ENCODE measurements around the gene TMEM132A. TPM values are rescaled to one million over a fixed set of nuclear protein-coding genes. Genes with fewer than 3 reads are reported as not detected.

The TMEM132A gene
- total RNA-seq, 1 experiment from 2014 or later = 69.4 TPM

DNA sequence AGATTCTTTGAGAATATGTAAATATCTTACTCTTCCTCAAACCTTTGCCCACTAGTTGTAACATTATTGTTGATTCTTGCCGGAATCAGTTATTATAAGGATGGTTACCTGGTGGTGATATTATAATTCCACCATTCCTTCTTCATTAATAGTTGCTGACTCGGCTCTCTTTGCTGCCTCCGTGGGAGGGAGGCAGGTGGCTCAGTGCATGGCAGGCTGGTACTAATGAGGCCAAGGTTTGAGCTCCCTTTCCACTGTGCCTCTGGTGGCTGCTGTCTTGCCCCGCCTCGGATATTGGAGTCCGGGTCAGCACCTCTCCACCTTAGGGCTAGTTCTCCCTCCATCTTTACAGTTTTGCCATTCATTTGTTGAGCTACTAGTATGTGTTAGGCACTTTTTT, 59.9 kb downstream of the TMEM132A start:
- DNase-seq (ENCODE audit: low read depth) = no peak

DNA sequence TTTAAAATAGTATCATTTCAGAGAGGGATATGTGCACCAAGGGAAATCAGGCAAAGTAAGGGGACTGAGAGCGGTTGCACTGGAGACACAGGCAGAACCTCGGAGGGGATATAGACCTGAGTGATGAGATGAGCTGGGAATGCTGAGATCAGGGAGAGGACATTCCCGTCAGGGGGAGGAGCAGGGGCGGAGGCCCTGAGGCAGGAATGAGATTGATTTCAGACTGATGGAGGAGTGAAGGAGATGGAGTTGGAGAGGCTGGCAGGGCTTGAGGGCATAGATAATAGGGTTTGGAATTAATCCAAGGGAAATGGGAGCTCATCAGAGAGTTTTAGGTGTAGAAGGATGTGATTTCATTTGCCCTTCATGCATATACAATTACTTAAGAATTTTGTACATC, 60.4 kb downstream of the TMEM132A start:
- no peak for DNase-seq (ENCODE audit: low read depth)

DNA sequence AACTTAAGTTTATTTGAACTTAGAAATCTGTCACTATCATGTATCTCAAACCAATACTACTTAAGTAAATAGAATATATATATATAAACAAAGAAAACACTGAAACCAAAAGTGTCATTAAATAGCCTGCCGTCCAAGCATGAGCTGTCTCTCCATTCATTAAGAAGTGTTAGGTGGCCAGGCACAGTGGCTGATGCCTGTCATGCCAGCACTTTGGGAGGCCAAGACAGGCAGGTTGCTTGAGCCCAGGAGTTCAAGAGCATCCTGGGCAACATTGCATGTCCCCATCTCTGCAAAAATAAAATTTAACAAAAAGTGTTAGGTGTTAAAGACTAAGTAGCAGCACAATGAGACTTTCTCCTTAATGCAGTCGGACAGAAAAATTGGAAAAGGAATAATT, 61.2 kb downstream of the TMEM132A start:
- no peak for DNase-seq (ENCODE audit: low read depth)

DNA sequence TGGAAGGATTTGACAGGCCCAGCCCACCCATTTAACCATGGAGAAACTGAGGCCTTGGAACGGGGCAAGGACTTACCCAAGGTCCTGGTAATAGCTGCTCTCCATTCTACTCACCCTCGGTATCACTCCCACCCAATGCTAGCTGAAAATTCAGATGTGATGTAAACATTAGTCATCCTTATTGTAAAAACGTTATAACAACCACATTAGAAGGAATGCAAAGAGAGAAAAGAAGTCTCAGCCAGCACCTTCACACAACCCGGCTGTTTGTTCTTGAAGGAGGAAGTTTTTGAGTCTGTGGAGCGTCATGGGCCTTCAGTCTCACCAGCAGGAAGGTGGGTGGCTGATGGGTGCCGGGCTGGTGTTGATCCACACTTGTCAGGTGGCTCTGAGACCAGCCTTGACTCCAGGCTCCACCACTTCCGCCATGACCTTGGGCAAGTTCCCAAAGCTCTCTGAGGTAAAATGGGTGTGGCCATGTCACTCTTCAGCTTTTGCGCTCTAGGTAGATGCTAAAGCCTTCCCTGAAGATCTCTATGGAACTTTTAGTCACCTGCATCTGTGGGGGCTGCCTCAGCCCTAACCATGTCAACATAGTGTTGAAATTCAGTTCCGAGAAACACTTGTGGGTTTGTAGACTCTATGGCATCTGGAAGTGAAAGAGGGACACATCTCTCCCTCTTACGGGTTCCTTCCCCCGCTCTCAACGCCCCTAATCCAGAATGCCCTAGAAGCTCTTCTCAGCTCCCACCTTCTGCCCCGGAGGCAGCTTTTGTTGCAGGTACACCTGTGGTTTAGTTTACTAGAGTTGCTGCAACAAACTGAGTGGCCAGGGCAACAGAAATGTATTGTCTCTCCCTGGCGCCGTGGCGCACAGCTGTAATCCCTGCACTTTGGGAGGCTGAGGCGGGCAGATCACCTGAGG, 62.0 kb downstream of the TMEM132A start:
- DNase-seq (ENCODE audit: low read depth) = peak; percentile 71

Small RNA genes within 50 kb of the gene (small RNA-seq; reads per million reads assigned to genes)
- gene RNU6-933P = not detected

Other genes with a start within 250 kb of the TMEM132A start
- gene MS4A8, start 224.8 kb upstream of the TMEM132A start, total RNA-seq (2014; rRNA removed; shearing (Covaris generic)) = not detected in 2 replicates
- not detected in 2 replicates for gene MS4A18, start 199.7 kb upstream of the TMEM132A start, total RNA-seq (2014; rRNA removed; shearing (Covaris generic))
- gene MS4A15, start 167.6 kb upstream of the TMEM132A start, total RNA-seq (2014; rRNA removed; shearing (Covaris generic)) = not detected in 2 replicates
- gene MS4A10, start 139.1 kb upstream of the TMEM132A start, total RNA-seq (2014; rRNA removed; shearing (Covaris generic)) = not detected in 2 replicates
- 28.4 and 32.7 TPM in 2 replicates for gene CCDC86, start 82.3 kb upstream of the TMEM132A start, total RNA-seq (2014; rRNA removed; shearing (Covaris generic))
- gene PTGDR2, start 68.5 kb upstream of the TMEM132A start, total RNA-seq (2014; rRNA removed; shearing (Covaris generic)) = 0.07 TPM in 1 of 2 replicates, not detected in the other
- 1.7 and 1.9 TPM in 2 replicates for gene ZP1, start 56.9 kb upstream of the TMEM132A start, total RNA-seq (2014; rRNA removed; shearing (Covaris generic))
- 212 and 250 TPM in 2 replicates for gene PRPF19, start 17.9 kb upstream of the TMEM132A start, total RNA-seq (2014; rRNA removed; shearing (Covaris generic))
- 88.3 and 146 TPM in 2 replicates for gene TMEM109, start 10.3 kb upstream of the TMEM132A start, total RNA-seq (2014; rRNA removed; shearing (Covaris generic))
- gene SLC15A3, start 27.7 kb downstream of the TMEM132A start, total RNA-seq (2014; rRNA removed; shearing (Covaris generic)) = 0.10 and 0.32 TPM in 2 replicates
- not detected in 2 replicates for gene CD6, start 47.2 kb downstream of the TMEM132A start, total RNA-seq (2014; rRNA removed; shearing (Covaris generic))
- gene CD5, start 178.0 kb downstream of the TMEM132A start, total RNA-seq (2014; rRNA removed; shearing (Covaris generic)) = not detected in 2 replicates
- 10.7 and 11.9 TPM in 2 replicates for gene VPS37C, start 237.0 kb downstream of the TMEM132A start, total RNA-seq (2014; rRNA removed; shearing (Covaris generic))

Measured in HT1080 (cell line).